HCT116 (cell line): ENCODE data around the gene DAZAP2. TPM values are rescaled to one million over a fixed set of nuclear protein-coding genes. Genes with fewer than 3 reads are reported as not detected.
A peak's percentile ranks its signal among the peaks of the same experiment; 100 is the strongest.

Experiments
- ATAC-seq: fragments of 200-7000 bp; cut with Tn5 transposase; 2 replicates; pipeline ENCODE4 v1.9.1; 2020; ENCODE audit warnings: mild to moderate bottlenecking, moderate library complexity
- BruUV-seq: library from RNA; stranded (reverse); fragments of 400-500 nt; replicated peaks from 2 replicates; lab custom pipeline; 2021; lab: Mats Ljungman, UMichigan
- CTCF ChIA-PET: fragments of 300-600 bp; sonication (Branson Sonifier 250); formaldehyde crosslinking; loops from one replicate; lab custom pipeline; 2021; ENCODE audit warnings: antibody characterized with exemption; lab: Charles Lee
- POLR2A ChIA-PET: fragments of 300-600, 350-600 bp; sonication (Branson Sonifier 250); formaldehyde crosslinking; loops from one replicate; lab custom pipeline; 2021; ENCODE audit warnings: antibody characterized with exemption; lab: Charles Lee
- RAD21 ChIA-PET, 2 experiments: fragments of 300-600 bp; sonication (Branson Sonifier 250); formaldehyde crosslinking; loops; one replicate each; lab custom pipeline; 2023; ENCODE audit warnings: low total read pairs in 2 of 2; ENCODE audit not compliant: uncharacterized antibody in 2 of 2, unreplicated experiment in 2 of 2, low non-redundant PET in 1 of 2; lab: Charles Lee
- DNase-seq: peaks from one replicate; pipeline ENCODE4 v3.0.0-alpha.2; 2010; ENCODE audit warnings: low read depth, low spot score
- H2AFZ ChIP-seq: fragments of 200-600 bp; shearing (Covaris generic), sonication (generic); 2 replicates; pipeline ENCODE4 v1.6.1; 2017; ENCODE audit warnings: low read depth, mixed run types, mixed read lengths, antibody characterized with exemption, low read length; ENCODE audit not compliant: poor library complexity, severe bottlenecking
- H3K27ac ChIP-seq: 2 replicates; pipeline ENCODE4 v1.5.1; 2012; ENCODE audit warnings: low read depth, low read length
- H3K27me3 ChIP-seq: fragments of 200-600 bp; sonication (generic); 2 replicates; pipeline ENCODE4 v1.6.1; 2016; ENCODE audit warnings: mixed run types, low read length, mixed read lengths; ENCODE audit not compliant: insufficient read depth
- H3K36me3 ChIP-seq, 2 experiments: fragments of 200-500 bp in 1 of 2; fragments of 200-600 bp in 1 of 2; sonication (Bioruptor generic) in 1 of 2; sonication (generic) in 1 of 2; 2 replicates each; pipeline versions ENCODE4 v1.5.1 to v1.6.1; 2014 to 2016; ENCODE audit warnings: low read length in 2 of 2, inconsistent platforms in 1 of 2, mixed read lengths in 1 of 2, mixed run types in 1 of 2; ENCODE audit not compliant: insufficient read depth in 2 of 2, control insufficient read depth in 1 of 2
- H3K4me1 ChIP-seq, 2 experiments: fragments of 200-600 bp in 1 of 2; sonication (generic) in 1 of 2; 2 replicates each; pipeline versions ENCODE4 v1.5.1 to v1.6.1; 2012 to 2017; ENCODE audit warnings: low read length in 2 of 2, inconsistent platforms in 1 of 2, mild to moderate bottlenecking in 1 of 2, mixed read lengths in 1 of 2, mixed run types in 1 of 2, moderate library complexity in 1 of 2; ENCODE audit not compliant: insufficient read depth in 2 of 2, control insufficient read depth in 1 of 2
- H3K4me2 ChIP-seq: fragments of 200-600 bp; sonication (generic); 2 replicates; pipeline ENCODE4 v1.6.1; 2017; ENCODE audit warnings: mixed run types, low read length, mixed read lengths
- H3K4me3 ChIP-seq, 2 experiments: fragments of 200-600 bp in 1 of 2; sonication (generic) in 1 of 2; replicated peaks in 1 of 2; 2 replicates each; pipeline ENCODE4 v1.5.1; 2011 to 2016; ENCODE audit warnings: low read length in 2 of 2, control low read depth in 1 of 2, low read depth in 1 of 2, mild to moderate bottlenecking in 1 of 2, mixed read lengths in 1 of 2, mixed run types in 1 of 2
- H3K79me2 ChIP-seq: fragments of 200-600 bp; sonication (generic); 2 replicates; pipeline ENCODE4 v1.6.1; 2017; ENCODE audit warnings: mild to moderate bottlenecking, mixed run types, low read length, moderate library complexity, mixed read lengths; ENCODE audit not compliant: insufficient read depth
- H3K9ac ChIP-seq: fragments of 200-600 bp; sonication (generic); 2 replicates; pipeline ENCODE4 v1.6.1; 2016; ENCODE audit warnings: low read length, mixed read lengths
- H3K9me2 ChIP-seq: fragments of 200-600 bp; sonication (generic), shearing (Covaris generic); 2 replicates; pipeline ENCODE4 v1.6.1; 2017; ENCODE audit warnings: mixed run types, mild to moderate bottlenecking, moderate library complexity; ENCODE audit not compliant: insufficient read depth
- H3K9me3 ChIP-seq, 2 experiments: fragments of 200-500 bp in 1 of 2; fragments of 200-600 bp in 1 of 2; sonication (Bioruptor generic) in 1 of 2; sonication (generic) in 1 of 2; 2 replicates each; pipeline ENCODE4 v1.6.1; 2014 to 2017; ENCODE audit warnings: low read length in 2 of 2, mixed read lengths in 2 of 2, inconsistent platforms in 1 of 2, low read depth in 1 of 2, mild to moderate bottlenecking in 1 of 2, mixed run types in 1 of 2, moderate library complexity in 1 of 2; ENCODE audit not compliant: control insufficient read depth in 1 of 2, insufficient read depth in 1 of 2
- H4K20me1 ChIP-seq: fragments of 200-600 bp; sonication (generic), shearing (Covaris generic); 2 replicates; pipeline ENCODE4 v1.6.1; 2017; ENCODE audit warnings: mixed run types, mild to moderate bottlenecking, moderate library complexity; ENCODE audit not compliant: insufficient read depth
- CEBPB ChIP-seq: IDR thresholded peaks from 2 replicates; pipeline ENCODE4 v1.6.1; 2012; ENCODE audit warnings: low read depth
- EGR1 ChIP-seq: IDR thresholded peaks from 2 replicates; pipeline ENCODE4 v1.6.1; 2012; ENCODE audit warnings: low read depth
- ELF1 ChIP-seq: IDR thresholded peaks from 2 replicates; pipeline ENCODE4 v1.6.1; 2012; ENCODE audit warnings: low read depth, borderline replicate concordance
- EZH2 ChIP-seq: fragments of 200-600 bp; sonication (generic); IDR thresholded peaks from 2 replicates; pipeline ENCODE4 v1.6.1; 2017; ENCODE audit warnings: antibody characterized with exemption, mixed run types
- EZH2phosphoT487 ChIP-seq: fragments of 200-600 bp; IDR thresholded peaks from 2 replicates; pipeline ENCODE4 v1.6.1; 2018; ENCODE audit warnings: antibody characterized with exemption, borderline replicate concordance
- FOSL1 ChIP-seq: IDR thresholded peaks from 2 replicates; pipeline ENCODE4 v1.6.1; 2012; ENCODE audit warnings: low read depth
- JUND ChIP-seq: IDR thresholded peaks from 2 replicates; pipeline ENCODE4 v1.6.1; 2012
- POLR2A ChIP-seq: IDR thresholded peaks from 2 replicates; pipeline ENCODE4 v1.7.0; 2011; ENCODE audit warnings: borderline replicate concordance; ENCODE audit not compliant: insufficient read depth, insufficient read length; ENCODE audit errors: extremely low read depth
- POLR2AphosphoS5 ChIP-seq: IDR thresholded peaks from 2 replicates; pipeline ENCODE4 v1.6.1; 2011; ENCODE audit warnings: mild to moderate bottlenecking, low read depth, low read length, moderate library complexity
- RAD21 ChIP-seq: IDR thresholded peaks from 2 replicates; pipeline ENCODE4 v1.6.1; 2012; ENCODE audit warnings: low read depth, mild to moderate bottlenecking
- SIN3A ChIP-seq: IDR thresholded peaks from 2 replicates; pipeline ENCODE4 v1.6.1; 2012; ENCODE audit warnings: low read depth
- SP1 ChIP-seq: IDR thresholded peaks from 2 replicates; pipeline ENCODE4 v1.6.1; 2012; ENCODE audit warnings: low read depth
- SRF ChIP-seq: IDR thresholded peaks from 2 replicates; pipeline ENCODE4 v1.6.1; 2012; ENCODE audit warnings: low read depth
- TCF7L2 ChIP-seq: IDR thresholded peaks from 2 replicates; pipeline ENCODE4 v1.7.0; 2011; ENCODE audit warnings: borderline replicate concordance, inconsistent platforms; ENCODE audit not compliant: insufficient read depth, insufficient read length; ENCODE audit errors: extremely low read depth
- YY1 ChIP-seq: IDR thresholded peaks from 2 replicates; pipeline ENCODE4 v1.6.1; 2011; ENCODE audit warnings: low read length, low read depth, moderate library complexity, mild to moderate bottlenecking; ENCODE audit not compliant: insufficient replicate concordance; ENCODE audit errors: extremely low read depth
- ZFX ChIP-seq: fragments of 450-650 bp; IDR thresholded peaks from 2 replicates; pipeline ENCODE4 v1.6.1; 2017
- ZNF274 ChIP-seq: fragments of 200-500 bp; sonication (Bioruptor generic); IDR thresholded peaks from 2 replicates; pipeline ENCODE4 v1.6.1; 2014; ENCODE audit warnings: mild to moderate bottlenecking, low read depth, low read length, inconsistent platforms
- intact Hi-C: fragments of 100-400 bp; cut with micrococcal nuclease; formaldehyde crosslinking; loops from 2 replicates; pipeline ENCODE4 v1.10.0; 2022
- total RNA-seq: library from RNA; stranded (reverse); gene quantifications from one replicate; pipeline ENCODE4 v1.2.1, GENCODE V29; 2021; ENCODE audit not compliant: unreplicated experiment
- TF ChIP-seq, protein P1 (sequence below): IDR thresholded peaks from 2 replicates; pipeline ENCODE4 v1.6.1; 2012; ENCODE audit warnings: low read depth
- TF ChIP-seq, protein P2 (sequence below): IDR thresholded peaks from 2 replicates; pipeline ENCODE4 v1.6.1; 2012
- TF ChIP-seq, protein P3 (sequence below), 3 experiments: fragments of 200-600 bp in 1 of 3; sonication (generic) in 1 of 3; IDR thresholded peaks in 2 of 3; conservative IDR thresholded peaks in 1 of 3; 2 replicates each; pipeline ENCODE4 v1.5.1; 2012 to 2017; ENCODE audit warnings: low read depth in 2 of 3, low read length in 2 of 3, antibody characterized with exemption in 1 of 3, borderline replicate concordance in 1 of 3, control low read depth in 1 of 3, mild to moderate bottlenecking in 1 of 3, mixed read lengths in 1 of 3, mixed run types in 1 of 3, moderate library complexity in 1 of 3; ENCODE audit not compliant: insufficient read depth in 1 of 3

DAZAP2 gene
- total RNA-seq, 1 experiment from 2014 or later = 157 TPM

DNA sequence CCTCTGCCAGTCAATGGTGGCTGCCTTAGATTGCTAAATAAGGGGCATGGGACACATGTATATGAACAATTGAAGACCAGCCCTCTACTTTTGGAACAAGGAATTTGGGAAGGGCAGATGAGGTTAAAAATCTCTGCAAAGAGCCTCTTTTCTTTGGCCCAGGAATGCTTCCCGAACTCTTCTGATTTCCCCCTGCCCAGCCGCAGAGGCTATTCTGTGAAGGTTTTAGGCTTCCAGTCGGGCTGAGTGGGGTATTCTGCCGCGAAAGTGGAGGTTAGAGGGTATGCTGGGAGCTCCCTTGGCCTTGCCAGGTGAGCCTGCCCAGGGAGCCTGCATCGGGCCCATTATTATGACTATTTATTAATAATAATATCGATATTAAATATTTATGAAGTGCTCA lies 22.0 kb upstream of the DAZAP2 start:
- no peaks in the 10 kb centered on the region for H3K9me3 ChIP-seq
- ChIA-PET CTCF (interaction anchor here (1.9 kb wide), 1 partner anchor 22 kb away, joined by 10 read pairs; the partner anchor contains the start of gene DAZAP2), RAD21 (interaction anchor here in 1 of 2 experiments (1.3 kb wide), 1 partner anchor 125 kb away, joined by 5 read pairs; no protein-coding TSS in a partner anchor), POLR2A (interaction anchor here (1.4 to 2.4 kb wide), 2 partner anchors 10 to 22 kb away, joined by 4 to 14 read pairs; partner anchors contain the start of gene DAZAP2)
- no peaks in the 10 kb centered on the region for H3K9me2 ChIP-seq
- no peak for DNase-seq
- no peaks in the 10 kb centered on the region for H3K79me2 ChIP-seq
- no peaks in the 10 kb centered on the region for H3K27me3 ChIP-seq
- H3K4me2 ChIP-seq = peak overlapping the region; percentile 90
- H3K4me3 ChIP-seq = peak overlapping the region; percentile 62 to 64
- H3K4me1 ChIP-seq = peaks cover 6 to 24% of the 10 kb centered on the region in 2 experiments; a peak in 3 of 4 replicates
- H3K36me3 ChIP-seq = no peaks in the 10 kb centered on the region
- no peaks in the 10 kb centered on the region for H4K20me1 ChIP-seq
- no peak for ATAC-seq
- H3K27ac ChIP-seq = no peak overlapping the region
- H3K9ac ChIP-seq = no peak overlapping the region
- intact Hi-C loops = loop anchor here (2.0 to 10.0 kb wide), 2 partner anchors 44 to 132 kb away; partner anchors contain the start of genes CSRNP2 and TFCP2
- BruUV-seq = no TSS peak
- TF ChIP-seq, protein P1, sequence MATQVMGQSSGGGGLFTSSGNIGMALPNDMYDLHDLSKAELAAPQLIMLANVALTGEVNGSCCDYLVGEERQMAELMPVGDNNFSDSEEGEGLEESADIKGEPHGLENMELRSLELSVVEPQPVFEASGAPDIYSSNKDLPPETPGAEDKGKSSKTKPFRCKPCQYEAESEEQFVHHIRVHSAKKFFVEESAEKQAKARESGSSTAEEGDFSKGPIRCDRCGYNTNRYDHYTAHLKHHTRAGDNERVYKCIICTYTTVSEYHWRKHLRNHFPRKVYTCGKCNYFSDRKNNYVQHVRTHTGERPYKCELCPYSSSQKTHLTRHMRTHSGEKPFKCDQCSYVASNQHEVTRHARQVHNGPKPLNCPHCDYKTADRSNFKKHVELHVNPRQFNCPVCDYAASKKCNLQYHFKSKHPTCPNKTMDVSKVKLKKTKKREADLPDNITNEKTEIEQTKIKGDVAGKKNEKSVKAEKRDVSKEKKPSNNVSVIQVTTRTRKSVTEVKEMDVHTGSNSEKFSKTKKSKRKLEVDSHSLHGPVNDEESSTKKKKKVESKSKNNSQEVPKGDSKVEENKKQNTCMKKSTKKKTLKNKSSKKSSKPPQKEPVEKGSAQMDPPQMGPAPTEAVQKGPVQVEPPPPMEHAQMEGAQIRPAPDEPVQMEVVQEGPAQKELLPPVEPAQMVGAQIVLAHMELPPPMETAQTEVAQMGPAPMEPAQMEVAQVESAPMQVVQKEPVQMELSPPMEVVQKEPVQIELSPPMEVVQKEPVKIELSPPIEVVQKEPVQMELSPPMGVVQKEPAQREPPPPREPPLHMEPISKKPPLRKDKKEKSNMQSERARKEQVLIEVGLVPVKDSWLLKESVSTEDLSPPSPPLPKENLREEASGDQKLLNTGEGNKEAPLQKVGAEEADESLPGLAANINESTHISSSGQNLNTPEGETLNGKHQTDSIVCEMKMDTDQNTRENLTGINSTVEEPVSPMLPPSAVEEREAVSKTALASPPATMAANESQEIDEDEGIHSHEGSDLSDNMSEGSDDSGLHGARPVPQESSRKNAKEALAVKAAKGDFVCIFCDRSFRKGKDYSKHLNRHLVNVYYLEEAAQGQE = no peak
- TF ChIP-seq YY1 (no peak), SP1 (no peak), POLR2AphosphoS5 (no peak), SRF (no peak), SIN3A (no peak), TCF7L2 (no peak), POLR2A (no peak), JUND (no peak), ZFX (no peak), ELF1 (no peak), EGR1 (no peak), FOSL1 (no peak), EZH2phosphoT487 (no peak), ZNF274 (no peak), CEBPB (no peak), RAD21 (no peak), EZH2 (no peak)
- TF ChIP-seq, protein P2, sequence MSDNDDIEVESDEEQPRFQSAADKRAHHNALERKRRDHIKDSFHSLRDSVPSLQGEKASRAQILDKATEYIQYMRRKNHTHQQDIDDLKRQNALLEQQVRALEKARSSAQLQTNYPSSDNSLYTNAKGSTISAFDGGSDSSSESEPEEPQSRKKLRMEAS = no peak
- TF ChIP-seq, protein P3, sequence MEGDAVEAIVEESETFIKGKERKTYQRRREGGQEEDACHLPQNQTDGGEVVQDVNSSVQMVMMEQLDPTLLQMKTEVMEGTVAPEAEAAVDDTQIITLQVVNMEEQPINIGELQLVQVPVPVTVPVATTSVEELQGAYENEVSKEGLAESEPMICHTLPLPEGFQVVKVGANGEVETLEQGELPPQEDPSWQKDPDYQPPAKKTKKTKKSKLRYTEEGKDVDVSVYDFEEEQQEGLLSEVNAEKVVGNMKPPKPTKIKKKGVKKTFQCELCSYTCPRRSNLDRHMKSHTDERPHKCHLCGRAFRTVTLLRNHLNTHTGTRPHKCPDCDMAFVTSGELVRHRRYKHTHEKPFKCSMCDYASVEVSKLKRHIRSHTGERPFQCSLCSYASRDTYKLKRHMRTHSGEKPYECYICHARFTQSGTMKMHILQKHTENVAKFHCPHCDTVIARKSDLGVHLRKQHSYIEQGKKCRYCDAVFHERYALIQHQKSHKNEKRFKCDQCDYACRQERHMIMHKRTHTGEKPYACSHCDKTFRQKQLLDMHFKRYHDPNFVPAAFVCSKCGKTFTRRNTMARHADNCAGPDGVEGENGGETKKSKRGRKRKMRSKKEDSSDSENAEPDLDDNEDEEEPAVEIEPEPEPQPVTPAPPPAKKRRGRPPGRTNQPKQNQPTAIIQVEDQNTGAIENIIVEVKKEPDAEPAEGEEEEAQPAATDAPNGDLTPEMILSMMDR (IDR thresholded peaks at IDR 0.05 in 2 of 3, conservative IDR thresholded peaks at IDR 0.05 in 1 of 3; ENCODE audit: borderline replicate concordance in 1 of 3, insufficient read depth in 1 of 3, low read depth in 2 of 3, low read length in 2 of 3) = no peak
- H2AFZ ChIP-seq = no peak overlapping the region
